Nucleus accumbens (tissue), 56 donors: ENCODE results near the gene ELOVL1.
"Not testable (repeated sequence)": the region's sequence is repeated elsewhere in the genome, so short reads cannot be mapped to it uniquely, and the experiment has no call there.

Experiments
- DNase-seq, 56 donors: peaks; one replicate each; lab custom pipeline; 2025; lab: John Stamatoyannopoulos, UW

The ELOVL1 gene

DNA sequence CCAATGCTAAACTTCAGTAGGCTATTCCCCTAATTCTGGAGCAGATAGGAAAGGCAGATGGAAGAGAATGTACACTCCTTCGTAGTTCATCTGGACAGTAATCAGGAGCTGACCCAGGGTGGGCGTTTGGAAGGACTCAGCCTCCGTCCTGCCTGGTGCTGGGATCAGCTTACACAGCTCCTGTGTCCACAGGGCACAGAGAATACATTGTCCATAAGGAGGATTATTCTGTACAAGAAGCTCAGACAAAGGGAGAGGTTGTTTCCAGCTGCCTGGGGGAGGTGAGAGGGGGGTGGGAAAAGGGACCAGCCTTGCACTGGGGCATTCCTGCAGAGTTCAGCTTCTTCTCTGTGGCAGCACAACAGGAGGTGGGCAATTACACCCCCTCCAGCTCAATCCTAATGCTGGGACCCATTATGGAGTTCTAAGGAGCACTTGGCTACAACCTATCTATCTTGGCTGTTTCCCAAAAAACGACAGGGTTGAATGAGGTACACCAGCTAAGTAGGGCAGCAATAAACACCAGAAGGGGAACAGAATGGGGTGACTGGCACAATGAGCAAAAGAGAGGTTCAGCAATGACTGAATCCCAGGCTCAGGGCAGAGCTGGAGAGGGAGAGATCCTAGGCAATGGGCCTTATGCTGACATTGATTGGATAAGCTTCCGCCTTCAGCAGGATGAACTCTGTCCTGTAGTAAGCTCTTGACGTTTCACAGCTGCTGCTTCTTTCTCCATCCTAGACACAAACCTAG, 14.4 kb upstream of the ELOVL1 start:
- DNase-seq: peak in 54 of 56 donors; percentile 19 to 86 (median 66)

DNA sequence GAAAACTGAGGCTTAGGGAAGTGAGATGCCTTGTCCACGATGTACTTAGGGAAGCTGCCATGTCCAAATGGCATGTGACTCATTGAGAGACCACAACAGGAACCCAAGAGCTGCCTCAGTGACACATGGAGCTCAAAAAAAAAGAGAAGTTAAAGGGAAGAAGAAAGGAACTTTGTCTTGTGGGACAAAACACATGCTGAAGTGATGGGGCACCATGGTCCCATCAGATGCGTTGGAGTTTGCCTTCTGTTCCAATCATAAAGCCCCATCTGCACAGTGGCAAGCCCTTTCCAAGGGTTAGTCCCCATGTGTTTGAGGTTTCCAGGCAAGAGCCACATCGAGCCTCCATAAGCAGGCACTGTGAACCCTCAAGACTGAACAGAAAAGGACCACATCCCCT, 13.8 kb upstream of the ELOVL1 start:
- DNase-seq: peak in 17 of 56 donors; percentile 11 to 80 (median 53)

DNA sequence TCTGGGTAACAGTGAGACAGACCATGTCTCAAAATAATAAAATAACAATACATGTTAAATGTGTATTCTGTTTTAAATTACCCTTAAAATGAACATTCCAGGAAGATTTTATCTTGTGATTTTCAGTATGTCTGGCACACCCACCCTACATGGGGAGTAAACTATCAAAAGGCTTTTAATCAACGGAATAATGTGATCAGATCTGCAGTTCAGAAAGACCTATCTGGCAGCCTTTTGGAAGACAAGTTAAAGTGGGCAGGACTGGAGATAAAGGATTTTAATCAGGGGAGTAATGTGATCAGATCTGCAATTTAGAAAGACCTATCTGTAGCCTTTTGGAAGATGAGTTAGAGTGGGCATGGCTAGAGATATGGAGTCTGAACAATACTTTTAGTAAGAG, 11.7 kb upstream of the ELOVL1 start:
- DNase-seq: no peak

DNA sequence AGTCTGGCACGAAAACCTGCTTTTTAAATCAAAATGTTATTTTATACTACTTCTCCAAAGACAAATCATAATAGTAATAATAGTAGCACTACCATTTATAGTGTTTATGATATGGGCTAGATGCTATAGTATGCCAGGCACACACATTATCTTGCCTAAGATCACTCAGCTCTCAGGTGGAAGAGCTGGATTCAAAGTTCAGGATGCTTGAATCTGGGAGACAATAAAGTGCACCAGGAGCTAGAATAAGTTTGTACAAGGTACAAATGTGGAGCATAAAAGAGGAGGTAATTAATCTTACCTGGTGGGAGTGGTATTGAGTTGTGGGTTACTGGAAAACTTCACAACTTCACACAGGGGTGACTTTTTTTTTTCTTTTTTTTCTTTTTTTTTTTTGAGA, 10.0 kb upstream of the ELOVL1 start:
- no peak for DNase-seq

DNA sequence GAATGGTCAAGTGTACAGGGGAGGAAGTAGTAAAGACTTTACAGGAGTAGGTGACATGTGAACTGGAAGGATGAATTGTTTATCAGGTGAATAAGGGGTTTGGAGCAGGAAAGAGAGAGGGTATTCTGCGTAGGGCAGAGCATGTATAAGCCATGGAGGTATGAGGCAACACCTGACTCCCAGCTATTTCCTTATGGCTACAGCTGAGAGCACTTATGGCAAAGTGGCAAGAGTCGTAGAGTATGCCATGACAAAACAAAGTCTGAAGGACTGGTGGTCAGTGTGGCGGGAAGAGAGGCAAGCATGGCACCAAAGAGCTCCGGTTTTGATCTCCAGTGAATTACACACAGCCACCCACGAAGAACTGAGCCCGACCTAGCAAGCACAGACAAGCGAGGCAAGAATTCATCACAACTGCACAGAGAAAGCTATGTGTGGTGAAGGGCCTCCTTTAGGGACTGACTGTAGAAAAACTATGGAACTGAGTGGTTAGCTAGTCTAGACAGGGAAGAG, 9.0 kb upstream of the ELOVL1 start:
- no peak for DNase-seq

DNA sequence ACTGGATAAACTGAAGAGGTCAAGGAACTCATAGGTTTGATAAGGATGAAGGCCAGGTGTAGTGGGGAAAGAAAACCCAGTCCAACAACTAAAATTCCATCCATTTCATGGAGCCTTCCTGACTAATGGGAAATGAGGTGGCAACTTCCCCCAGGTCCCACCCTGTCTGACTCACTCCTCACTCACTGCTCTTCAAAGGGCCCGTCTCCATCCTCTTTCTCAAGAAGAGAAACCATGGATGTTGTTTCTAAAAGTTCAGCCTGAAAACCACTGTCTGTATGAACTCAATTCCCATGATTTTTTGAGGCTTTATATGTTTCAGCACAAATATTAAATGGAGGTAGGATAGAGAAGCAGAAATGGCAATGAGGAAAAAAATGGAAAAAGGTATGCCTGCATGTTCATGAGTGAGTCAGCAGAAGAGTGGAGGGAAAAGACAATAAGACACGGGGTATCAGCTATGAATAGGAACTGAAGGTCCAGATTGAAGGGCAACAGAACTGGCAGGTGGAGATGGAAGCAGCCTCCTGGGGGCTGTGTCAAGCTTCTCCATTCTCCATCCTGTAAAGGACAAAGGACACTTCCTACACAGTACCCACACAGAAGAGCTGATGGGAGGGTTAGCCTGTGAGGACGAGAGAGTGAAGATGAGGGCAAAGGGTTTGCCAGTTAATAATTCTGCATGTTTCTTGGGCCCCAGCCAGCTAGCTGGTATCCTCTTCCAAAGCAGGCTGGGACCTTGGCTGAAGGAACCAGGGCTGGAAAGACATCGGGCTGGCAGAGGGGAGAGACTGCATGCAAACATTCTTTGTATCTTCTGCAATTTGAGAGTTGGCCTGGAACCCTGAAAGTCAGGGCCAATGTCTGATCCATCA, 5.5 kb upstream of the ELOVL1 start:
- DNase-seq: peak in 3 of 56 donors; percentile 3 to 39 (median 11)

DNA sequence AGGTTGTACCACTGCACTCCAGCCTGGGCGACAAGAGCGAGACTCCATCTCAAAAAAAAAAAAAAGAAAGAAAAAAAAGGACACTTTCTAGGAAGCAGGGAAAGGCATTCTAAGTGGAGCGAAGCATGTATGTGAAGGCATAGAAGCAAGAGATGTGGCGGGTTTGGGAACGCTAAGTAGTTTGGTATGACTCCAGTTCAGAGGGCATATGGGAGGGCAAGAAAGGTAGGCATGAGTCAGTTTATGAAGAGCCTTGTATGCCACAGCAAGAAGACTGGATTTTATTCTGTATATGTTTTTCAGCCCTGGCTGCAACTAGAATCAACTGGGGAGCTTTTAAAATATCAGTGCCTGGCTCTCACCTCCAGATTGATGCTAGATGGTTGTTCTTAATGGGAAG, 4.4 kb upstream of the ELOVL1 start:
- no peak for DNase-seq

DNA sequence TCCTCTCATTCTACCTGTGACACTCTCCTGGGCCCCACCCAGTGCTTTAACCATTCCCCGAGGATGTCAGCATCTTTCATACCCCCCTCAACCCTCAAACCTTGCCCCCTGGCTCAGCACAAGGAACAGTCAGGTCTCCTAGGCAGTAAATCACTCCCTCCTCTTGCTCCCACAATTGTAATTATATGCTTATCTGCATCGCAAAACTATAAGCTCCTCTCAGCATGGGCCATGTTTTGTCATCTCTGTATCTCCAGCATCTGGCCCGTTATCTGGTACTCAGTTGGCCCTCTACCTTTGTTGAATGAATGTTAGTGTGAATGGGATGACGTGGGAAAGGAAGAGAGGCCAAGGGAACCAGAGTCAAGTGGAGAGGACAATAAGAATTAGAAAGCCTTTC, 2.8 kb upstream of the ELOVL1 start:
- no peak for DNase-seq

DNA sequence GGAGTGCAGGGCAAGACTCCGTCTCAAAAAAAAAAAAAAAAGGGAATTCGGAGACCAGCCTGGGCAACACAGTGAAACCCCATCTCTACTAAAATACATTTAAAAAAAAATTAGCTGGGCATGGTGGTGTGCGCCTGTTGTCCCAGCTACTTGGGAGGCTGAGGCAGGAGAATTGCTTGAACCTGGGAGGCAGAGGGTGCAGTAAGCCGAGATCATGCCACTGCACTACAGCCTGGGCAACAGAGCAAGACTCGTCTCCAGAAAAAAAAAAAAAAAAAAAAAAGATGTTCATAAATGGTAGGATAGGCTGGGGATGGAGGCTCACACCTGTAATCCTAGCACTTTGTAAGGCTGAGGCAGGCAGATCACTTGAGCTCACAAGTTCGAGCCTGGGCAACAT, 2.0 kb upstream of the ELOVL1 start:
- not testable (repeated sequence) for DNase-seq

DNA sequence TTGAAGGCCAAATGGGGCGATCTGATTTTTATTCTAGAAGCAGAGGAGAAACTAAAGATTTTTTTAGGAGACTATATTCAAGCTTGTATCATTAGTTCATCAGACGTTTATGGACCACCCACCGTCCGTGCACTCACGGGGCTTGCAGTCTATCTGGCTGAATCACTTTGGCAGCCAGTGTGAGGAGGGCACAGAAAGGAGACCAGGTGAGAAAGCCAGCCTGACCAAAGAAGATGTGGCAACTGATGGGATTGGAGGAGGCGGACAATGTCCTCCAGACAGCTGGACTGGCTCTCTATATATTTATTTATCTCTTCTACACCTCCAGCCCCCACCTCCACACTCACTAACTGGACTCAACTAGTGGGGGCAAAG, 822 bp upstream of the ELOVL1 start:
- DNase-seq: peak in 1 of 56 donors; percentile 28

DNA sequence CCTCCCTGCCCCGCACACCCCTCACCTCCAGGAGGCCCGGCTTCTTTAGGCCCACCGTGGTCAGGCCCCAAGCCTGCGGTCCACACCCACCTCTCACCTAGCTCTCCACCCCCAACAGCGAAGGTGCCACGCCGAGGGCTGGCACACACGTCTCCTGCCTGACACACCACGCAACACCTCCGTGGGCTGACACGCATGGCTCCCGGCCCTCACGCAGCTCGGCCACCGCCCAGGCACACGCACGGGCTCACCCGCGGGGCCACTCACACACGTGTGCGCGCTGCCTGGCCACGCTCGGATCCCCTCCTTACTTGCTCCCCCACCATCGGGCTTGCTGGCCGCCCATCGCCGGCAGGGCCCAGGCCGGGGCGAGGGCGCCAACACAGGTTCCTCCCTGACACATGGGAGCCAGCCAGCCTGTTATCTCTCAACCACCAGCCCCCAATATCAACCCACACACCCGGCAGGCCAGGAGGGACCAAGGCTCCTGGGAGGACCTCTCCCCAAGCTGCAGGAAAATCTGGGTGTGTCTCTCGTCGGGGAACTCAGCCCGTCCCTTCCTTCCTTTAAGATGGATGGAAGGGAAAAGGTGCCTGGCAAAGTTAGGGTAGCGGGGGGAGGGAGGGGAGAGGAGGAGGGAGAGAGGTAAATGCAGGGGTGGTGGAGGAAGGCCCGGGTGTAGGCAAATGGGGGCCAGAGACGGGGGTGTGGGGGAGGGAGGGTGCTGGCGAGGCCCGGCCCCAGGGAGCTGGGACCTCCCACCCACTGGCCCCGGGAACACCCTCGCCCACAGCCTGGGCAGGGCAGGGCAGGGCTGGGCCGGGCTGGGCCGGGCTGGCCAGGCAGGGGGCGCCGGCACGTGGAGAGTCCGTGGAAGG, 546 bp downstream of the ELOVL1 start:
- DNase-seq: peak in 3 of 56 donors; percentile 7 to 49 (median 17)

DNA sequence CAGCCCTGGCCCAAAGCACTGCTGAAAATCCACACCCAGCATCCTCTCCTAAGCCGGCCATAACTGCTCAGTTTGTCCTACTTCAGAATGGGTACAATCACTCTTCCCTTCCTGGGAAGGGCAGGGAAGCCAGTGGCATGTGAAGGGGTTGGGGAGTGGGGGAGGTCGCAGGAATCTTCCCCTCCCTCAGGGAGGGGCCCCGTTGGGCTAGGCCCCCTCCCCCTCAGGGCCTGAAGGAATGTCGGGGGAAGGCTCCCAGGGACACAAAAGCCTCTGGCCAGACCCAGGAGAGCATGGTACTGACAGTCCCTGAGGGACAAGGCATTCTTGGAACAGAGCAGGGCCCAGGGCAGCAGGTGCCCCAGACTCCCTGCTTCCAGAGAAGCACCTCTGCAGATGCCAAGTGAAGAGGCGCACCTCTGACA, 1.2 kb downstream of the ELOVL1 start:
- no peak for DNase-seq

DNA sequence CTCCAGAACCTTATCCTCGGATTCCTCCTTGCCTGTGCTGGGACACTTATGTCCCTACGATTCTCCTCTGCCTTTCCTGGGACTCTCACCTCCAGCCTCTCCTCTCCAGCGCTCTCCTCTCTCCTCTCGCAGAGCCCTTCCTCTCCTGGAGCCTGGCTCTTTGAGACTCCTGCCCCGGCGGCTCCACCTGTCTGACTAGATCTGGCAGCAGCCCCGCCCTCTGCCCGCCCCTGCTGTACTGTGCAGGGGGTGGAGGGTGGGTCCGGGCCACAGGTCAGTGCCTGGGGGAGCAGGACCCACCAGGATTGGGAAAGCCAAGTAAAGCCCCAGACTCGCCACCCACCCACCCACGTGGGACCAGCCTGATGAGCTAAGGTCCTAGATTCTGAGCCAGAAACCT, 1.6 kb downstream of the ELOVL1 start:
- DNase-seq: no peak

DNA sequence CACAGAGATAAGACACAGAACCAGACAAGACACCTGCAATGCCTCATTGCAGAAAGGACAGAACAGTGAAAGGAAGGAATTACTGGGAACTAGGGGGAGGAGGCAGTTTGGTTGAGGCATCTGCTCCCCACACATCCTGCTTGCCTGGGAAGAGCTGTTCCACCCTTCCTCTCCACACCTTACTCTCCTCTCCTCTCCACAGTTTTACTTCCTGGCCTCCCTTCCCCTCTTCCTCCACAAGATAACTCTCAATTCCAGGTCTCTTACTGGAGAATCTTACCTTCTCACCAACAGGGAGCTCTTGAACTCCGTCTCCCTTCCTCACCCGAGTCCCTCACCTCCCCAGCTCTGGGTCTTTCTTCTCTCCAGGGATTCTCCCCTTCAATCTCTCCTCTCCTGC, 2.1 kb downstream of the ELOVL1 start:
- no peak for DNase-seq

DNA sequence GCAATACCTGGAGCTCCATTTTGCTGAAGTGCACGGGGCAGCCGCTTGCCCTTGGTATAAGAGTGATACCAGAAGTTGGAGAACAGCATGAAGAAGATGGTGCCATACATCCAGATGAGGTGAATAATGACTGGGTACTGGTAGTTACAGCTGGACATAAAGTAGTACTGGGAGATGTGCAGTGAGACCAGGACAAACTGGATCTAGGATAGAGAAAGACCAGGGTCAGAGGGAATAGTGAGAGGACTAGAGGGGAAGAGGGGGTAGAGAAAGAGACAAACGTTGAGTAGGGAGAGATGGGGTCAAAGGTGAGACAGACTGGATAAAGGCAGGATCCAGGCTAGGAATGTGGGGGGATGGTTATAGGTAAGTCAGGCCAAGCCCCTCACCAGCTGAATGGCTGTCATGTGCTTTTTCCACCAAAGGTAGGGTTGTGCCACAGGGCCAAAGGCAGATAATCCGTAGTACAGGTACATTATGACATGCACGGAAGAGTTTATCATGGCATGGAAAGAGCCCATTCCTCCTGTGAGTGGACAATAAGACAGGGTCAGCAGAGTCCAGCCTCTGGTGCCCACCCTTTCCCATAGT, 3.8 kb downstream of the ELOVL1 start:
- DNase-seq: no peak

DNA sequence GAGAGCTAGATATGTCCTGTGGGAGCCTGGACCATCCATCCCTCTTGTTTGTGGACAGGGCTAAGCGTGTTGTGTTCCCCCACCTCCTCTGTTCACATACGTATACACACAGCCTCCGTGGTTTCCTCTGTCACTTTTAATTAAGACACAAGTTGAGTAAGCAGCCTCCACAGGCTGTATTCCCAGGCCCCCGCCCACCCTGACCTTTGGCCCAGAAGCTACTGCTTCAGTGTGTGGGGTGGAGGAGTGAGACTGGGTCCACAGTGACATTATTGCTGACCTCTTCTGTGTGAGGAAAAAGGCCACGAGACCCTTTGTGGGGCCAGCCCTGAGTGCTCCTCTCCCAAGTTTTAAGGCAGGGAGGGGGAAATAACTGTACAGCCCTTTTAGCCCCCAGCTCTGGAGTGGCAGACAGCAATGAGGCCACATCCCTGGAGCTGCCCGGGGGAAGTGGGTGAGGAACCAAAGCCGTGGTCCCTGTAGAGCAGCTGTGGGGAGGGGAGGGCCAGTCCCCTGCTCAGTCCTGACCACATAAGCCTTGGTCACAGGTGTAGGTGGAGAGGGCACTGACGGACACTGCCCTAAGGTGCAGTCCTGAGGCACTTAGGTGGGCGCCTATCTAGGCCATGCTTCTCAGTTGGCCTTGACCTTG, 4.4 kb downstream of the ELOVL1 start:
- DNase-seq: no peak

DNA sequence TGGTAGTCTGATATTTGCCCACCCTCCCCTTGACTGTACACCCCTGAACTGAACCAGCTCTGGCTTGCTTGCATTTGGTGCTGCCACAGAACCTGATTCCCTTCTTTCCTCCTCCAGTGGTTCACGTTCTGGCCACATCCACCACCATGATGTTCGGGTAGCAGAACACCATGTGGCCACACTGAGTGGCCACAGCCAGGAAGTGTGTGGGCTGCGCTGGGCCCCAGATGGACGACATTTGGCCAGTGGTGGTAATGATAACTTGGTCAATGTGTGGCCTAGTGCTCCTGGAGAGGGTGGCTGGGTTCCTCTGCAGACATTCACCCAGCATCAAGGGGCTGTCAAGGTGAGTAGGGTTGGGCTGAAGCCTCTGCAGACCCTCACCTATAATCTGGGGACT, 7.2 kb downstream of the ELOVL1 start:
- DNase-seq: no peak

DNA sequence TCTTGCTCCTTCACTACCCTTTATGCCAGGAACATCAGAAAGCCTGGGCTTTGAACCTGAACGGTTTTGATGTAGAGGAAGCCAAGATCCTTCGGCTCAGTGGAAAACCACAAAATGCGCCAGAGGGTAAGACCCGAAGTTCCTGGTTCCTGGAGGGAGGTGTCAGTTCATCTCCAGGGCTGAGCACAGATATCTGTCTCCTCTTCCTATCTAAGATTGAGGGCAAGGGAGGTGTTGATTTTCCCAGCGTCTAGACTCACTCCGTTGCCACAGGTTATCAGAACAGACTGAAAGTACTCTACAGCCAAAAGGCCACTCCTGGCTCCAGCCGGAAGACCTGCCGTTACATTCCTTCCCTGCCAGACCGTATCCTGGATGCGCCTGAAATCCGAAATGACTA, 8.1 kb downstream of the ELOVL1 start:
- DNase-seq: no peak
